HCT116 (cell line): ENCODE results near the gene TIMM17A. TPM values are rescaled to one million over a fixed set of nuclear protein-coding genes. Genes with fewer than 3 reads are reported as not detected.

ENCODE experiments used
- ATAC-seq: fragments of 200-7000 bp; cut with Tn5 transposase; 2 replicates; pipeline ENCODE4 v1.9.1; 2020; ENCODE audit warnings: mild to moderate bottlenecking, moderate library complexity
- BruUV-seq: library from RNA; stranded (reverse); fragments of 400-500 nt; replicated peaks from 2 replicates; lab custom pipeline; 2021; lab: Mats Ljungman, UMichigan
- CTCF ChIA-PET: fragments of 300-600 bp; sonication (Branson Sonifier 250); formaldehyde crosslinking; loops from one replicate; lab custom pipeline; 2021; ENCODE audit warnings: antibody characterized with exemption; lab: Charles Lee
- POLR2A ChIA-PET: fragments of 300-600, 350-600 bp; sonication (Branson Sonifier 250); formaldehyde crosslinking; loops from one replicate; lab custom pipeline; 2021; ENCODE audit warnings: antibody characterized with exemption; lab: Charles Lee
- RAD21 ChIA-PET, 2 experiments: fragments of 300-600 bp; sonication (Branson Sonifier 250); formaldehyde crosslinking; loops; one replicate each; lab custom pipeline; 2023; ENCODE audit warnings: low total read pairs in 2 of 2; ENCODE audit not compliant: uncharacterized antibody in 2 of 2, unreplicated experiment in 2 of 2, low non-redundant PET in 1 of 2; lab: Charles Lee
- DNase-seq: peaks from one replicate; pipeline ENCODE4 v3.0.0-alpha.2; 2010; ENCODE audit warnings: low read depth, low spot score
- H2AFZ ChIP-seq: fragments of 200-600 bp; shearing (Covaris generic), sonication (generic); 2 replicates; pipeline ENCODE4 v1.6.1; 2017; ENCODE audit warnings: low read depth, mixed run types, mixed read lengths, antibody characterized with exemption, low read length; ENCODE audit not compliant: poor library complexity, severe bottlenecking
- H3K27ac ChIP-seq: 2 replicates; pipeline ENCODE4 v1.5.1; 2012; ENCODE audit warnings: low read depth, low read length
- H3K27me3 ChIP-seq: fragments of 200-600 bp; sonication (generic); 2 replicates; pipeline ENCODE4 v1.6.1; 2016; ENCODE audit warnings: mixed run types, low read length, mixed read lengths; ENCODE audit not compliant: insufficient read depth
- H3K36me3 ChIP-seq, 2 experiments: fragments of 200-500 bp in 1 of 2; fragments of 200-600 bp in 1 of 2; sonication (Bioruptor generic) in 1 of 2; sonication (generic) in 1 of 2; 2 replicates each; pipeline versions ENCODE4 v1.5.1 to v1.6.1; 2014 to 2016; ENCODE audit warnings: low read length in 2 of 2, inconsistent platforms in 1 of 2, mixed read lengths in 1 of 2, mixed run types in 1 of 2; ENCODE audit not compliant: insufficient read depth in 2 of 2, control insufficient read depth in 1 of 2
- H3K4me1 ChIP-seq, 2 experiments: fragments of 200-600 bp in 1 of 2; sonication (generic) in 1 of 2; 2 replicates each; pipeline versions ENCODE4 v1.5.1 to v1.6.1; 2012 to 2017; ENCODE audit warnings: low read length in 2 of 2, inconsistent platforms in 1 of 2, mild to moderate bottlenecking in 1 of 2, mixed read lengths in 1 of 2, mixed run types in 1 of 2, moderate library complexity in 1 of 2; ENCODE audit not compliant: insufficient read depth in 2 of 2, control insufficient read depth in 1 of 2
- H3K4me2 ChIP-seq: fragments of 200-600 bp; sonication (generic); 2 replicates; pipeline ENCODE4 v1.6.1; 2017; ENCODE audit warnings: mixed run types, low read length, mixed read lengths
- H3K4me3 ChIP-seq, 2 experiments: fragments of 200-600 bp in 1 of 2; sonication (generic) in 1 of 2; replicated peaks in 1 of 2; 2 replicates each; pipeline ENCODE4 v1.5.1; 2011 to 2016; ENCODE audit warnings: low read length in 2 of 2, control low read depth in 1 of 2, low read depth in 1 of 2, mild to moderate bottlenecking in 1 of 2, mixed read lengths in 1 of 2, mixed run types in 1 of 2
- H3K79me2 ChIP-seq: fragments of 200-600 bp; sonication (generic); 2 replicates; pipeline ENCODE4 v1.6.1; 2017; ENCODE audit warnings: mild to moderate bottlenecking, mixed run types, low read length, moderate library complexity, mixed read lengths; ENCODE audit not compliant: insufficient read depth
- H3K9ac ChIP-seq: fragments of 200-600 bp; sonication (generic); 2 replicates; pipeline ENCODE4 v1.6.1; 2016; ENCODE audit warnings: low read length, mixed read lengths
- H3K9me2 ChIP-seq: fragments of 200-600 bp; sonication (generic), shearing (Covaris generic); 2 replicates; pipeline ENCODE4 v1.6.1; 2017; ENCODE audit warnings: mixed run types, mild to moderate bottlenecking, moderate library complexity; ENCODE audit not compliant: insufficient read depth
- H3K9me3 ChIP-seq, 2 experiments: fragments of 200-500 bp in 1 of 2; fragments of 200-600 bp in 1 of 2; sonication (Bioruptor generic) in 1 of 2; sonication (generic) in 1 of 2; 2 replicates each; pipeline ENCODE4 v1.6.1; 2014 to 2017; ENCODE audit warnings: low read length in 2 of 2, mixed read lengths in 2 of 2, inconsistent platforms in 1 of 2, low read depth in 1 of 2, mild to moderate bottlenecking in 1 of 2, mixed run types in 1 of 2, moderate library complexity in 1 of 2; ENCODE audit not compliant: control insufficient read depth in 1 of 2, insufficient read depth in 1 of 2
- H4K20me1 ChIP-seq: fragments of 200-600 bp; sonication (generic), shearing (Covaris generic); 2 replicates; pipeline ENCODE4 v1.6.1; 2017; ENCODE audit warnings: mixed run types, mild to moderate bottlenecking, moderate library complexity; ENCODE audit not compliant: insufficient read depth
- POLR2AphosphoS5 ChIP-seq: IDR thresholded peaks from 2 replicates; pipeline ENCODE4 v1.6.1; 2011; ENCODE audit warnings: mild to moderate bottlenecking, low read depth, low read length, moderate library complexity
- RAD21 ChIP-seq: IDR thresholded peaks from 2 replicates; pipeline ENCODE4 v1.6.1; 2012; ENCODE audit warnings: low read depth, mild to moderate bottlenecking
- SP1 ChIP-seq: IDR thresholded peaks from 2 replicates; pipeline ENCODE4 v1.6.1; 2012; ENCODE audit warnings: low read depth
- YY1 ChIP-seq: IDR thresholded peaks from 2 replicates; pipeline ENCODE4 v1.6.1; 2011; ENCODE audit warnings: low read length, low read depth, moderate library complexity, mild to moderate bottlenecking; ENCODE audit not compliant: insufficient replicate concordance; ENCODE audit errors: extremely low read depth
- ZBTB33 ChIP-seq: IDR thresholded peaks from 2 replicates; pipeline ENCODE4 v1.6.1; 2011; ENCODE audit warnings: mild to moderate bottlenecking, low read length, moderate library complexity; ENCODE audit not compliant: insufficient replicate concordance; ENCODE audit errors: extremely low read depth
- intact Hi-C: fragments of 100-400 bp; cut with micrococcal nuclease; formaldehyde crosslinking; loops from 2 replicates; pipeline ENCODE4 v1.10.0; 2022
- total RNA-seq: library from RNA; stranded (reverse); gene quantifications from one replicate; pipeline ENCODE4 v1.2.1, GENCODE V29; 2021; ENCODE audit not compliant: unreplicated experiment
- TF ChIP-seq, protein P1 (sequence below), 3 experiments: fragments of 200-600 bp in 1 of 3; sonication (generic) in 1 of 3; IDR thresholded peaks in 2 of 3; conservative IDR thresholded peaks in 1 of 3; 2 replicates each; pipeline ENCODE4 v1.5.1; 2012 to 2017; ENCODE audit warnings: low read depth in 2 of 3, low read length in 2 of 3, antibody characterized with exemption in 1 of 3, borderline replicate concordance in 1 of 3, control low read depth in 1 of 3, mild to moderate bottlenecking in 1 of 3, mixed read lengths in 1 of 3, mixed run types in 1 of 3, moderate library complexity in 1 of 3; ENCODE audit not compliant: insufficient read depth in 1 of 3

TIMM17A gene
- total RNA-seq, 1 experiment from 2014 or later = 100 TPM

- no peaks in the 10 kb centered on the region for H3K27me3 ChIP-seq
- no peak overlapping the region for H2AFZ ChIP-seq
- no peaks in the 10 kb centered on the region for H3K9me3 ChIP-seq
- DNase-seq (no peak), ATAC-seq (no peak)
- H3K4me1 ChIP-seq = peaks cover 69 to 100% of the 10 kb centered on the region in 2 experiments
- ChIA-PET POLR2A (interaction anchor here (0.7 to 9.2 kb wide), 5 partner anchors 7 to 100 kb away, joined by 3 to 174 read pairs (median 4); no protein-coding TSS in a partner anchor), CTCF (no interaction called here), RAD21 (no interaction called here)
- peaks cover 47% of the 10 kb centered on the region for H3K79me2 ChIP-seq
- peak; percentile 58; the same call in 1 of the 2 replicates for TF ChIP-seq POLR2AphosphoS5
- no peak for TF ChIP-seq YY1
- no peak for TF ChIP-seq RAD21
- no peak for TF ChIP-seq SP1
- TF ChIP-seq, protein P1, sequence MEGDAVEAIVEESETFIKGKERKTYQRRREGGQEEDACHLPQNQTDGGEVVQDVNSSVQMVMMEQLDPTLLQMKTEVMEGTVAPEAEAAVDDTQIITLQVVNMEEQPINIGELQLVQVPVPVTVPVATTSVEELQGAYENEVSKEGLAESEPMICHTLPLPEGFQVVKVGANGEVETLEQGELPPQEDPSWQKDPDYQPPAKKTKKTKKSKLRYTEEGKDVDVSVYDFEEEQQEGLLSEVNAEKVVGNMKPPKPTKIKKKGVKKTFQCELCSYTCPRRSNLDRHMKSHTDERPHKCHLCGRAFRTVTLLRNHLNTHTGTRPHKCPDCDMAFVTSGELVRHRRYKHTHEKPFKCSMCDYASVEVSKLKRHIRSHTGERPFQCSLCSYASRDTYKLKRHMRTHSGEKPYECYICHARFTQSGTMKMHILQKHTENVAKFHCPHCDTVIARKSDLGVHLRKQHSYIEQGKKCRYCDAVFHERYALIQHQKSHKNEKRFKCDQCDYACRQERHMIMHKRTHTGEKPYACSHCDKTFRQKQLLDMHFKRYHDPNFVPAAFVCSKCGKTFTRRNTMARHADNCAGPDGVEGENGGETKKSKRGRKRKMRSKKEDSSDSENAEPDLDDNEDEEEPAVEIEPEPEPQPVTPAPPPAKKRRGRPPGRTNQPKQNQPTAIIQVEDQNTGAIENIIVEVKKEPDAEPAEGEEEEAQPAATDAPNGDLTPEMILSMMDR (IDR thresholded peaks at IDR 0.05 in 2 of 3, conservative IDR thresholded peaks at IDR 0.05 in 1 of 3; ENCODE audit: borderline replicate concordance in 1 of 3, insufficient read depth in 1 of 3, low read depth in 2 of 3, low read length in 2 of 3) = no peak
- no peak for TF ChIP-seq ZBTB33
- intact Hi-C loops = no loop called here
- no peaks in the 10 kb centered on the region for H4K20me1 ChIP-seq
- no TSS peak for BruUV-seq
- H3K9ac ChIP-seq = no peak overlapping the region
- H3K9me2 ChIP-seq = no peaks in the 10 kb centered on the region
- peaks cover 6 to 31% of the 10 kb centered on the region in 2 experiments for H3K36me3 ChIP-seq
- no peak overlapping the region for H3K4me3 ChIP-seq
- H3K27ac ChIP-seq = peak overlapping the region; percentile 23; the same call in 1 of the 2 replicates
- H3K4me2 ChIP-seq = peak overlapping the region; percentile 99; the same call in 1 of the 2 replicates
Observed at GRCh38 chr1:202014060-202014459, 58.8 kb downstream of the TIMM17A start.
